Measurements from ENCODE around the gene KDELR1. TPM values are rescaled to one million over a fixed set of nuclear protein-coding genes. Genes with fewer than 3 reads are reported as not detected.

The KDELR1 gene
- total RNA-seq, 1 experiment from 2014 or later = 198 TPM

GRCh38 chr19:48348737-48349136 lies 42.6 kb downstream of the KDELR1 start:
- no peak overlapping the region for H3K4ac ChIP-seq (ENCODE audit: low read depth, low read length)
- no peak overlapping the region for H2BK5ac ChIP-seq (ENCODE audit: insufficient read length, low read length)
- no peak overlapping the region for H4K91ac ChIP-seq (ENCODE audit: insufficient read length, low read depth, low read length)
- no peak overlapping the region for H3K4me2 ChIP-seq (ENCODE audit: insufficient read depth, insufficient read length, low read length)
- H3K27ac ChIP-seq (ENCODE audit: insufficient read length, low read depth, low read length) = no peak overlapping the region
- H2BK20ac ChIP-seq (ENCODE audit: low read depth, low read length, poor library complexity, severe bottlenecking) = no peak overlapping the region
- no peak overlapping the region for H4K8ac ChIP-seq (replicated peaks; ENCODE audit: insufficient read length, low read depth, low read length)
- no peak overlapping the region for H3K56ac ChIP-seq (ENCODE audit: insufficient read length, low read depth, low read length)
- H3K4me3 Mint-ChIP-seq = no peak overlapping the region
- no peak overlapping the region for H2AFZ ChIP-seq (ENCODE audit: low read length)
- no peaks in the 10 kb centered on the region for H3K4me1 ChIP-seq (ENCODE audit: insufficient read depth, low read length)
- H3K79me1 ChIP-seq (ENCODE audit: insufficient read depth, low read depth, low read length, poor library complexity, severe bottlenecking) = no peaks in the 10 kb centered on the region
- no peak overlapping the region for H3T11ph ChIP-seq (ENCODE audit: low read length)
- H3K36me3 Mint-ChIP-seq (ENCODE audit: insufficient read depth in 1 of 3, low read depth in 3 of 3) = peaks cover 0 to 4% (median 0%) of the 10 kb centered on the region in 3 experiments; a peak in 1 of 7 replicates
- peaks cover 2 to 3% of the 10 kb centered on the region in 2 experiments; a peak in 3 of 4 replicates for H3K4me1 Mint-ChIP-seq
- no peaks in the 10 kb centered on the region for H3K27me3 Mint-ChIP-seq (ENCODE audit: low read depth)
- H3K23me2 ChIP-seq (ENCODE audit: insufficient read length, low read depth, low read length, poor library complexity, severe bottlenecking) = no peaks in the 10 kb centered on the region
- DNase-seq = no peak
- no peak overlapping the region for H3K14ac ChIP-seq (ENCODE audit: insufficient read depth, low read length)
- no peaks in the 10 kb centered on the region for H3K79me2 ChIP-seq (ENCODE audit: insufficient read depth, low read length)
- no peak overlapping the region for H4K5ac ChIP-seq (ENCODE audit: insufficient read length, low read depth, low read length)
- H2AK5ac ChIP-seq (ENCODE audit: insufficient read length, low read length) = no peak overlapping the region
- H3K27me3 ChIP-seq (ENCODE audit: insufficient read depth, low read length) = no peaks in the 10 kb centered on the region
- no peak overlapping the region for H3K27ac Mint-ChIP-seq
- H2BK12ac ChIP-seq (ENCODE audit: insufficient read length, low read depth, low read length) = no peak overlapping the region
- H3K9ac ChIP-seq (ENCODE audit: extremely low read depth, insufficient read length, low read length) = no peak overlapping the region
- no peak overlapping the region for H3K23ac ChIP-seq (ENCODE audit: insufficient read length, low read depth, low read length)
- no peaks in the 10 kb centered on the region for H3K9me3 Mint-ChIP-seq
- no peaks in the 10 kb centered on the region for H3K9me3 ChIP-seq (ENCODE audit: control insufficient read depth, low read depth, low read length)
- no peak for TF ChIP-seq CTCF (conservative IDR thresholded peaks at IDR 0.05)
- no peak overlapping the region for H3K18ac ChIP-seq (ENCODE audit: insufficient read length, low read depth, low read length)
- no CpG with 5 or more reads among the region's 7 CpGs for WGBS (ENCODE audit: extremely low coverage, insufficient read length, low lambda C conversion rate)
- H2BK15ac ChIP-seq (ENCODE audit: low read depth, low read length) = no peak overlapping the region
- H2BK120ac ChIP-seq (ENCODE audit: low read depth, low read length, poor library complexity, severe bottlenecking) = no peak overlapping the region
- no peaks in the 10 kb centered on the region for H4K20me1 ChIP-seq (ENCODE audit: control insufficient read depth, insufficient read depth, insufficient read length)
